Right lobe of liver (tissue), 6 donors: ENCODE results near the gene SLC25A23. TPM values are rescaled to one million over a fixed set of nuclear protein-coding genes. Genes with fewer than 3 reads are reported as not detected.

Experiments used
- ATAC-seq, 4 donors: fragments of 200-7000 bp; cut with Tn5 transposase; one replicate each; pipeline ENCODE4 v1.9.1; 2020; ENCODE audit warnings: mild to moderate bottlenecking in 4 of 4, moderate library complexity in 4 of 4
- DNase-seq, 3 donors: peaks; one replicate each; pipeline ENCODE4 v3.0.0-alpha.2; 2020
- H3K27ac ChIP-seq, 3 donors: fragments of 200-600 bp; one replicate each; pipeline ENCODE4 v1.8.0; 2022
- H3K27me3 ChIP-seq, 2 donors: fragments of 200-600 bp; one replicate each; pipeline ENCODE4 v1.8.0; 2022
- H3K36me3 ChIP-seq, 4 donors: fragments of 200-600 bp; sonication (generic) in 1 of 4; one replicate each; pipeline versions ENCODE4 v1.5.1 to v1.8.0; 2017 to 2022; ENCODE audit warnings: control low read depth in 1 of 4
- H3K4me1 ChIP-seq, 4 donors: fragments of 200-600 bp; sonication (generic) in 1 of 4; one replicate each; pipeline versions ENCODE4 v1.5.1 to v1.8.0; 2017 to 2022; ENCODE audit warnings: control low read depth in 1 of 4
- H3K4me3 ChIP-seq, 3 donors: fragments of 200-600 bp; one replicate each; pipeline ENCODE4 v1.8.0; 2022
- H3K9me3 ChIP-seq, 4 donors: fragments of 200-600 bp; sonication (generic) in 1 of 4; one replicate each; pipeline versions ENCODE4 v1.5.1 to v1.8.0; 2017 to 2022; ENCODE audit warnings: control low read depth in 1 of 4
- CTCF ChIP-seq, 4 donors: fragments of 200-600 bp in 3 of 4; fragments of 450-650 bp in 1 of 4; IDR thresholded peaks; one replicate each; pipeline versions ENCODE4 v1.5.1 to v1.8.0; 2016 to 2022; ENCODE audit warnings: antibody characterized with exemption in 4 of 4, mild to moderate bottlenecking in 2 of 4
- POLR2A ChIP-seq: fragments of 450-650 bp; IDR thresholded peaks from one replicate; pipeline ENCODE4 v1.6.1; 2017; ENCODE audit warnings: antibody characterized with exemption, mild to moderate bottlenecking
- WGBS: methylation state at CpG from one replicate; pipeline ENCODE4 v1.1.6; 2018; ENCODE audit warnings: low coverage, low lambda C conversion rate; ENCODE audit not compliant: insufficient coverage; ENCODE audit errors: missing lambda C conversion rate; 5-methylcytosine and 5-hydroxymethylcytosine counted together
- intact Hi-C, 2 donors: fragments of 100-400 bp; cut with DNase I; formaldehyde crosslinking; loops; one replicate each; pipeline versions ENCODE4 v1.11.2 to v1.14.1; 2022
- total RNA-seq, 6 experiments: library from RNA; depleted of rRNA in 2 of 6; stranded (reverse); fragments of >200 nt in 2 of 6; fragmentation: NEBNext Ultra II Directional in 3 of 6; extraction: Animal tissue kit (Norgen Biotek cat#: 25700) in 3 of 6; gene quantifications; one replicate each; pipeline versions ENCODE4 v1.1.0 to v1.2.4, GENCODE V29; 2016 to 2023
- donor health status: DM: no; HTN: yes; CAD: no.
- donor health status: DM: no; HTN: no; CAD: no.
- donor health status: DM: no; HTN: no; CAD: no.
- donor health status: DM: no; HTN: yes; CAD: no.
- donor health status: DM: no; HTN: yes; CAD: no.

The SLC25A23 gene
- total RNA-seq, 6 experiments from 2014 or later: 23.3 to 50.0 (median 30.0) TPM

GRCh38 chr19:6415591-6416190, 43.9 kb downstream of the SLC25A23 start:
- TF ChIP-seq POLR2A (no peak), CTCF (IDR thresholded peaks at IDR 0.05) (no peak)
- DNase-seq (no peak), ATAC-seq (no peak)
- Histone ChIP-seq H3K27ac (no peak overlapping the region), H3K36me3 (peaks cover 9 to 65% (median 37%) of the 10 kb centered on the region in 4 donors), H3K4me3 (no peak overlapping the region), H3K9me3 (no peaks in the 10 kb centered on the region), H3K27me3 (no peaks in the 10 kb centered on the region), H3K4me1 (no peaks in the 10 kb centered on the region)
- intact Hi-C loops: no loop called here
- 90% methylated on average over 3 of the region's 32 CpGs for WGBS

GRCh38 chr19:6414793-6415590, 44.6 kb downstream of the SLC25A23 start:
- Histone ChIP-seq H3K9me3 (no peaks in the 10 kb centered on the region), H3K4me3 (no peak overlapping the region), H3K36me3 (peaks cover 9 to 58% (median 34%) of the 10 kb centered on the region in 4 donors), H3K27me3 (no peaks in the 10 kb centered on the region), H3K4me1 (no peaks in the 10 kb centered on the region), H3K27ac (no peak overlapping the region)
- WGBS: 94% methylated on average over 13 of the region's 47 CpGs
- no peak for ATAC-seq
- TF ChIP-seq CTCF (IDR thresholded peaks at IDR 0.05): no peak
- TF ChIP-seq POLR2A: no peak
- intact Hi-C loops: no loop called here
- DNase-seq: no peak

GRCh38 chr19:6413721-6414643, 45.6 kb downstream of the SLC25A23 start:
- peaks cover 9 to 50% (median 29%) of the 10 kb centered on the region in 4 donors for H3K36me3 ChIP-seq
- intact Hi-C loops: no loop called here
- H3K9me3 ChIP-seq: no peaks in the 10 kb centered on the region
- DNase-seq: no peak
- WGBS: 80% methylated on average over 28 of the region's 42 CpGs
- H3K4me1 ChIP-seq: no peaks in the 10 kb centered on the region
- no peak overlapping the region for H3K27ac ChIP-seq
- H3K27me3 ChIP-seq: no peaks in the 10 kb centered on the region
- H3K4me3 ChIP-seq: no peak overlapping the region
- no peak for TF ChIP-seq CTCF (IDR thresholded peaks at IDR 0.05)
- no peak for TF ChIP-seq POLR2A
- no peak for ATAC-seq

DNA sequence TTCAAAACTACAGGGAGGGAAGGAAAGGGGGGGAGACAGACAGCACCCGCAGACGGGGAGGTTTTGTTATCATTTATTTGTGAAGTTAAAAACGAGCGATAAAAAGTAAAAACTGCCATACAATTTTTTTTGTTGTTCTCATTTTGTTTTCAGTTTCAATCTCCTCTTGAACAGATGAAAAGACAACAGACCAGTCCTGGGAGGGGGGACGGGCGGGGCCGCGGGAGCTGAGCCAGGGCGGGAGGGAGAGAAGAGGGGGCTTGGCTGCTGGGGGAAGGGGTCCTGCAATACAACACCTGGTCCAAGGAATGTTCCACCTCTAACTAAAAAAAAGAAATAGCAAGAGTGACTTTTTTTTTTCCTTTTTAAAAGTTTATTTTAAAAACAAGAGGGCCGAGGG, 46.3 kb downstream of the SLC25A23 start:
- Histone ChIP-seq H3K9me3 (no peaks in the 10 kb centered on the region), H3K4me1 (no peaks in the 10 kb centered on the region), H3K27me3 (no peaks in the 10 kb centered on the region), H3K27ac (no peak overlapping the region), H3K4me3 (no peak overlapping the region), H3K36me3 (peaks cover 9 to 43% (median 26%) of the 10 kb centered on the region in 4 donors)
- ATAC-seq (no peak), DNase-seq (no peak)
- 52% methylated on average over 9 of the region's 10 CpGs for WGBS
- intact Hi-C loops: no loop called here
- TF ChIP-seq CTCF (IDR thresholded peaks at IDR 0.05) (no peak), POLR2A (no peak)
